CD8-positive, alpha-beta memory T cell (primary cell): Measurements from ENCODE around the gene TTC33. TPM values are rescaled to one million over a fixed set of nuclear protein-coding genes. Genes with fewer than 3 reads are reported as not detected.
"Not testable (repeated sequence)": the region's sequence is repeated elsewhere in the genome, so short reads cannot be mapped to it uniquely, and the experiment has no call there.

ENCODE experiments used
- CTCF ChIA-PET: fragments of 350-600 bp; sonication (Branson Sonifier 250); formaldehyde crosslinking; loops from one replicate; lab custom pipeline; 2021; ENCODE audit warnings: antibody characterized with exemption; lab: Charles Lee
- POLR2A ChIA-PET: fragments of 350-600 bp; sonication (Branson Sonifier 250); formaldehyde crosslinking; loops from one replicate; lab custom pipeline; 2021; ENCODE audit warnings: antibody characterized with exemption; lab: Charles Lee
- DNase-seq, 5 donors: peaks; one replicate each; pipeline versions ENCODE4 v3.0.0 to v3.0.0-alpha.2; 2020 to 2022; ENCODE audit warnings: mixed read lengths in 1 of 5
- H3K27ac ChIP-seq: one replicate; pipeline ENCODE4 v1.7.0; 2013; ENCODE audit warnings: low read depth, mild to moderate bottlenecking, low read length, moderate library complexity
- H3K27me3 ChIP-seq: 2 replicates; pipeline ENCODE4 v1.7.0; 2013; ENCODE audit warnings: low read length, mild to moderate bottlenecking; ENCODE audit not compliant: insufficient read depth, poor library complexity, severe bottlenecking
- H3K36me3 ChIP-seq: 2 replicates; pipeline ENCODE4 v1.7.0; 2013; ENCODE audit warnings: mild to moderate bottlenecking, low read length, moderate library complexity; ENCODE audit not compliant: insufficient read depth
- H3K4me1 ChIP-seq: 2 replicates; pipeline ENCODE4 v1.7.0; 2013; ENCODE audit warnings: mild to moderate bottlenecking, low read length, moderate library complexity; ENCODE audit not compliant: insufficient read depth
- H3K4me3 ChIP-seq: 2 replicates; pipeline ENCODE4 v1.7.0; 2013; ENCODE audit warnings: mild to moderate bottlenecking, low read length
- H3K9me3 ChIP-seq: 2 replicates; pipeline ENCODE4 v1.7.0; 2013; ENCODE audit warnings: mild to moderate bottlenecking, low read length
- H3K27ac Mint-ChIP-seq, 8 donors: one replicate each; pipeline ENCODE4 v1.8.0; 2020 to 2021; ENCODE audit warnings: mixed read lengths in 8 of 8, mild to moderate bottlenecking in 6 of 8, inconsistent platforms in 3 of 8, moderate library complexity in 3 of 8
- H3K27me3 Mint-ChIP-seq, 2 donors: one replicate each; pipeline ENCODE4 v1.8.0; 2020 to 2021; ENCODE audit warnings: mixed read lengths in 2 of 2, mild to moderate bottlenecking in 1 of 2, moderate library complexity in 1 of 2
- H3K36me3 Mint-ChIP-seq, 3 donors: one replicate each; pipeline ENCODE4 v1.8.0; 2020 to 2021; ENCODE audit warnings: mixed read lengths in 3 of 3, inconsistent platforms in 1 of 3, mild to moderate bottlenecking in 1 of 3
- H3K4me1 Mint-ChIP-seq, 3 donors: one replicate each; pipeline ENCODE4 v1.8.0; 2020 to 2021; ENCODE audit warnings: mixed read lengths in 3 of 3, inconsistent platforms in 1 of 3, mild to moderate bottlenecking in 1 of 3
- H3K4me3 Mint-ChIP-seq, 7 donors: one replicate each; pipeline ENCODE4 v1.8.0; 2020 to 2021; ENCODE audit warnings: mixed read lengths in 7 of 7, mild to moderate bottlenecking in 6 of 7, moderate library complexity in 4 of 7, inconsistent platforms in 2 of 7
- H3K9me3 Mint-ChIP-seq, 5 donors: one replicate each; pipeline ENCODE4 v1.8.0; 2020 to 2022; ENCODE audit warnings: mixed read lengths in 5 of 5, mild to moderate bottlenecking in 3 of 5, moderate library complexity in 2 of 5, inconsistent platforms in 1 of 5
- polyA plus RNA-seq: library from polyadenylated mRNA; unstranded; fragments of 300-500 nt; fragmentation: Illumina TruSeq; gene quantifications from one replicate; pipeline ENCODE4 v1.2.3, GENCODE V29; 2021
- total RNA-seq, 2 experiments: library from RNA; stranded (reverse); gene quantifications; one replicate each; pipeline ENCODE4 v1.2.3, GENCODE V29; 2021

The TTC33 gene
- total and polyA plus RNA-seq, 3 experiments from 2014 or later = 13.9 to 27.7 (median 25.3) TPM

GRCh38 chr5:40786664-40787063 is 30.9 kb upstream of the TTC33 start:
- H3K9me3 Mint-ChIP-seq, H3K27me3 ChIP-seq, H3K27ac ChIP-seq, H3K36me3 ChIP-seq, H3K4me3 ChIP-seq, H3K27me3 Mint-ChIP-seq, DNase-seq, H3K9me3 ChIP-seq, POLR2A ChIA-PET: not testable (repeated sequence)
- peak overlapping the region in 1 of 7 donors; percentile 29 for H3K4me3 Mint-ChIP-seq
- peaks cover 10 to 33% (median 21%) of the 10 kb centered on the region in 3 donors for H3K36me3 Mint-ChIP-seq
- peaks cover 47% of the 10 kb centered on the region for H3K4me1 ChIP-seq
- H3K4me1 Mint-ChIP-seq = peaks cover 63 to 94% (median 89%) of the 10 kb centered on the region in 3 donors
- CTCF ChIA-PET = interaction anchor here (1.1 kb wide), 1 partner anchor 9 kb away, joined by 3 read pairs; no protein-coding TSS in a partner anchor
- H3K27ac Mint-ChIP-seq = peak overlapping the region in 1 of 8 donors; percentile 61

GRCh38 chr5:40784916-40785315 is 29.2 kb upstream of the TTC33 start:
- Mint-ChIP-seq H3K27me3 (no peaks in the 10 kb centered on the region), H3K4me3 (no peak overlapping the region), H3K27ac (no peak overlapping the region), H3K4me1 (peaks cover 66 to 94% (median 89%) of the 10 kb centered on the region in 3 donors), H3K36me3 (peaks cover 10 to 34% (median 21%) of the 10 kb centered on the region in 3 donors), H3K9me3 (peaks cover 0 to 2% (median 0%) of the 10 kb centered on the region in 5 donors)
- ChIA-PET POLR2A (no interaction called here), CTCF (no interaction called here)
- H3K4me1 ChIP-seq = peaks cover 38% of the 10 kb centered on the region
- no peaks in the 10 kb centered on the region for H3K27me3 ChIP-seq
- no peaks in the 10 kb centered on the region for H3K36me3 ChIP-seq
- no peaks in the 10 kb centered on the region for H3K9me3 ChIP-seq
- H3K27ac ChIP-seq = no peak overlapping the region
- H3K4me3 ChIP-seq = no peak overlapping the region
- no peak for DNase-seq

DNA sequence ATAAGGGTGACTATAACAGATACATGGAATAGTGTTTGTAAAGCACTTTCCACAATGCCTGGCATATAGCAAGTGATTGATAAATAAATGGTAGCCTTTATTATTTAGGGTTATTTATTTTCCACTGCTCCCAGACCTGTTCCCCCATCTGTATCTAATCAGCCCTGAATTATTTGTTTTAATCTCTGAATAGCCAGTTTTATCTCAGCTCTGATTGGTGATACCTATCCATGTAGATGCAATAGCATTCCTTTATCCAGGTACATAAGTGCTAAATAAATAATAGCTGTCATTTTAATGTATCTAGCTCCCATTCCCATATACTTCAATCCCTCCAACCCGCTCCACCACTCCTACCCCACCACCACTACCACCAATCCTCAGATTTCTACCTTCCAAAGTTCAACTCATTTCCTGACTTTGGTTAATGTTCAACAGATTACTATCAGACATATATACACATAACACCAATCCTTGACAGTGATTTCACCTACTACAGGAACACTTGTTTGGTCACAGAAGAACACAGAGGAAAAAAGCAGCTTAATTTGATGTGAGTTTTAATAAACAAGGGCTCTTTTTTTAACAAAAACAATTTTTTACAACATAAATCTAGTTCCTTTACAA is 28.4 kb upstream of the TTC33 start:
- Histone ChIP-seq H3K36me3 (no peaks in the 10 kb centered on the region), H3K4me1 (peaks cover 38% of the 10 kb centered on the region), H3K27me3 (no peaks in the 10 kb centered on the region), H3K27ac (no peak overlapping the region), H3K4me3 (no peak overlapping the region), H3K9me3 (no peaks in the 10 kb centered on the region)
- no peaks in the 10 kb centered on the region for H3K27me3 Mint-ChIP-seq
- ChIA-PET POLR2A (no interaction called here), CTCF (no interaction called here)
- H3K27ac Mint-ChIP-seq = peak overlapping the region in 2 of 8 donors; percentile 1 to 83
- H3K9me3 Mint-ChIP-seq = peaks cover 0 to 2% (median 0%) of the 10 kb centered on the region in 5 donors
- peaks cover 10 to 30% (median 21%) of the 10 kb centered on the region in 3 donors for H3K36me3 Mint-ChIP-seq
- DNase-seq = no peak
- H3K4me1 Mint-ChIP-seq = peaks cover 66 to 94% (median 89%) of the 10 kb centered on the region in 3 donors
- peak overlapping the region in 1 of 7 donors; percentile 6 for H3K4me3 Mint-ChIP-seq

GRCh38 chr5:40781843-40782409 is 26.2 kb upstream of the TTC33 start:
- H3K4me1 Mint-ChIP-seq = peaks cover 54 to 78% (median 77%) of the 10 kb centered on the region in 3 donors
- H3K27me3 Mint-ChIP-seq = no peaks in the 10 kb centered on the region
- no peak for DNase-seq
- Histone ChIP-seq H3K4me3 (no peak overlapping the region), H3K4me1 (peaks cover 38% of the 10 kb centered on the region), H3K36me3 (no peaks in the 10 kb centered on the region), H3K27ac (no peak overlapping the region), H3K9me3 (no peaks in the 10 kb centered on the region), H3K27me3 (no peaks in the 10 kb centered on the region)
- H3K36me3 Mint-ChIP-seq = peaks cover 5 to 20% (median 7%) of the 10 kb centered on the region in 3 donors
- H3K4me3 Mint-ChIP-seq = no peak overlapping the region
- peak overlapping the region in 2 of 8 donors; percentile 22 to 50 for H3K27ac Mint-ChIP-seq
- ChIA-PET POLR2A (no interaction called here), CTCF (interaction anchor here (1.4 kb wide), 1 partner anchor 9 kb away, joined by 6 read pairs; no protein-coding TSS in a partner anchor)
- peaks cover 0 to 2% (median 0%) of the 10 kb centered on the region in 5 donors for H3K9me3 Mint-ChIP-seq

DNA sequence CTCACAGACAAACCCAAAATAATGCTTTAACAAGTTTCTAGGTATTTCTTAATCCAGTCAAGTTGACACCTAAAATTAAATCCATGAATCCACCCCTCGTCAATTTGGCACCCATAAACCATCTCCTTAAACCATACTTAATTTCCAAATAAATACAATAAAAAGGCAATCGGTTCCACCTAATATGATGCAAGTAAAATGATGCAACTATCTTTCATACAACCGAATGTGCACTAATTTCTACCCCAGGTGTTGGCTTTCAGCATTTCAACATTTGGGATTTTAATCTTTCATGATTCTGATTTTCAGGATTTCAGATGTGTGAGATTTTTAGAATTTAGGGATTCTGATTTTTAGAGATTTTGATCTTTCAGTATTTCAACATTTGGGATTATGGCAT is 25.1 kb upstream of the TTC33 start:
- H3K4me3 Mint-ChIP-seq = peak overlapping the region in 1 of 7 donors; percentile 39
- Histone ChIP-seq H3K9me3 (no peaks in the 10 kb centered on the region), H3K27ac (no peak overlapping the region), H3K27me3 (no peaks in the 10 kb centered on the region), H3K4me1 (peaks cover 33% of the 10 kb centered on the region), H3K36me3 (peaks cover 10% of the 10 kb centered on the region), H3K4me3 (no peak overlapping the region)
- peak overlapping the region in 3 of 8 donors; percentile 15 to 28 (median 23) for H3K27ac Mint-ChIP-seq
- peaks cover 4 to 24% (median 10%) of the 10 kb centered on the region in 3 donors for H3K36me3 Mint-ChIP-seq
- DNase-seq = no peak
- peaks cover 55 to 76% (median 68%) of the 10 kb centered on the region in 3 donors for H3K4me1 Mint-ChIP-seq
- H3K9me3 Mint-ChIP-seq = no peaks in the 10 kb centered on the region
- H3K27me3 Mint-ChIP-seq = no peaks in the 10 kb centered on the region
- ChIA-PET POLR2A (no interaction called here), CTCF (interaction anchor here (1.4 kb wide), 1 partner anchor 10 kb away, joined by 6 read pairs; no protein-coding TSS in a partner anchor)

DNA sequence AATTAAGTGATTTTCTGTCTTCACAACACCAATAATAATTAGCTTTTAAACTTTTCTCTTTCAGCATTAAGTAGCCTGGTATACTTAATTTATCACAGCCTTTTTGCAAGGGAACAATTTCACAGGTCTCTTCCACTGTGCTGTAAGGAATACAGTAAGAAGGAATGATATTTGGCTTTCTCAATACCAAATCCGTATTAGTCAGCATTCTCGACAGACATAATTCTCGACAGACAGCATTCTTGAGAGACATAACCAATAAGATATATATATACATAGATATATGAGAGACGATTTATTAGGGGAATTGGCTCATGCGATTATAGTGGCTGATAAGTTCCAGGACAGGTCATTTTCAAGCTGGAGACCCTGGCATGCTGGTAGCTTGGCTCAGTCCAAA is 24.4 kb upstream of the TTC33 start:
- POLR2A ChIA-PET = no interaction called here
- no peaks in the 10 kb centered on the region for H3K9me3 Mint-ChIP-seq
- Histone ChIP-seq H3K36me3 (peaks cover 16% of the 10 kb centered on the region), H3K27ac (no peak overlapping the region), H3K4me1 (peaks cover 27% of the 10 kb centered on the region), H3K4me3 (no peak overlapping the region), H3K27me3 (no peaks in the 10 kb centered on the region), H3K9me3 (no peaks in the 10 kb centered on the region)
- no peak overlapping the region for H3K4me3 Mint-ChIP-seq
- CTCF ChIA-PET = no interaction called here
- H3K36me3 Mint-ChIP-seq = peaks cover 5 to 26% (median 8%) of the 10 kb centered on the region in 3 donors
- H3K27me3 Mint-ChIP-seq = no peaks in the 10 kb centered on the region
- DNase-seq = no peak
- H3K4me1 Mint-ChIP-seq = peaks cover 51 to 71% (median 61%) of the 10 kb centered on the region in 3 donors
- no peak overlapping the region for H3K27ac Mint-ChIP-seq

DNA sequence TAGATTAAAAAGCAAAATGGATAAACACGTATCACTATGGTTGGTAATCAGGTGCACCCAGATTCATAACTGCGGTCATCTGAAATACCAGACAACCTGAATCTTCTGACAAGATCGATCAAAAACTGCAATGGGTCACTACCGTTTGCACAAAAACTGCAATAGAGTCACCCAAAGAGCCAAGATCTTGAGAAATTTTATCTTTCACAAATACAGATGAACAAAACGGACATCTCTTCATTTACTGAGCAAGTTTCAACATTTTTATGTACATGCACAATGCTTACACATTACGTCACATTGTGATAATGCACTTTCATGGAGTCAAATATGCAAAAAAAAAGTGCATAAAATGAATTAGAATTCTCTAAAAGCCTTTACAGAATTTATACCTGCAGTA is 23.8 kb upstream of the TTC33 start:
- H3K27ac Mint-ChIP-seq = peak overlapping the region in 2 of 8 donors; percentile 21 to 24
- POLR2A ChIA-PET = no interaction called here
- H3K4me3 Mint-ChIP-seq = no peak overlapping the region
- Histone ChIP-seq H3K27me3 (no peaks in the 10 kb centered on the region), H3K9me3 (no peaks in the 10 kb centered on the region), H3K4me3 (no peak overlapping the region), H3K27ac (no peak overlapping the region), H3K36me3 (peaks cover 19% of the 10 kb centered on the region), H3K4me1 (peaks cover 24% of the 10 kb centered on the region)
- H3K36me3 Mint-ChIP-seq = peaks cover 5 to 32% (median 8%) of the 10 kb centered on the region in 3 donors
- H3K27me3 Mint-ChIP-seq = no peaks in the 10 kb centered on the region
- CTCF ChIA-PET = no interaction called here
- DNase-seq = no peak
- H3K4me1 Mint-ChIP-seq = peaks cover 50 to 67% (median 56%) of the 10 kb centered on the region in 3 donors
- no peaks in the 10 kb centered on the region for H3K9me3 Mint-ChIP-seq

DNA sequence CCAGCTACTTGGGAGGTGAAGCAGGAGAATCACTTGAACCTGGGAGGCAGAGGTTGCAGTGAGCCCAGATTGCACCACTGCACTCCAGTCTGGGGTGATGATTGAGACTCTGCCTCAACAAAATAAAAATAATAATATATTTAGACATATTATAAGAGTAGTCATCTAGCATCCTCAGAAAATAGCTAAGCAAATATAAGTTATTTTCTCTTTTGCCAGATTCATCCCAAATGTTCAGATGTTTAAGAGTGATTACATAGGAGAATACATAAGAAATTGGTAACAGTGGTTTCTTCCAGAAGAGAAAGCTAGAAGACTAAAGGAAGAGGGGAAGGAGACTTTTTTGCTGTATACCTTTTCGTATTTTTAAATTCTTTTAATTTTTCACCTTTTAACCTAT is 22.4 kb upstream of the TTC33 start:
- Mint-ChIP-seq H3K4me3 (no peak overlapping the region), H3K36me3 (peaks cover 5 to 44% (median 9%) of the 10 kb centered on the region in 3 donors), H3K4me1 (peaks cover 40 to 56% (median 42%) of the 10 kb centered on the region in 3 donors), H3K27ac (peak overlapping the region in 2 of 8 donors; percentile 40 to 56), H3K9me3 (no peaks in the 10 kb centered on the region), H3K27me3 (no peaks in the 10 kb centered on the region)
- ChIA-PET POLR2A (no interaction called here), CTCF (interaction anchor here (1.2 kb wide), 1 partner anchor 8 kb away, joined by 3 read pairs; no protein-coding TSS in a partner anchor)
- H3K27me3 ChIP-seq = no peaks in the 10 kb centered on the region
- H3K9me3 ChIP-seq = no peaks in the 10 kb centered on the region
- H3K36me3 ChIP-seq = peaks cover 19% of the 10 kb centered on the region
- H3K4me1 ChIP-seq = peaks cover 15% of the 10 kb centered on the region
- H3K4me3 ChIP-seq = no peak overlapping the region
- no peak for DNase-seq
- no peak overlapping the region for H3K27ac ChIP-seq
